RWPE1 (cell line): ENCODE measurements around the gene KLHL9.

ENCODE experiments used
- CTCF ChIA-PET: fragments of 350-600 bp; sonication (Branson Sonifier 250); formaldehyde crosslinking; extraction: SDS; loops from one replicate; lab custom pipeline; 2021; lab: Yijun Ruan, JAX
- POLR2A ChIA-PET: fragments of 400-600 bp; formaldehyde crosslinking; extraction: SDS; loops from one replicate; lab custom pipeline; 2020; ENCODE audit warnings: antibody characterized with exemption; ENCODE audit not compliant: low non-redundant PET; lab: Yijun Ruan, JAX
- DNase-seq: peaks from one replicate; pipeline ENCODE4 v3.0.0; 2012; ENCODE audit warnings: low spot score
- H3K27ac ChIP-seq: fragments of 450-650 bp; 2 replicates; pipeline ENCODE4 v1.5.1; 2017
- TF ChIP-seq, protein P1 (sequence below): fragments of 450-650 bp; conservative IDR thresholded peaks from 2 replicates; pipeline ENCODE4 v1.5.1; 2017; ENCODE audit warnings: low read depth, mild to moderate bottlenecking

Gene KLHL9

DNA sequence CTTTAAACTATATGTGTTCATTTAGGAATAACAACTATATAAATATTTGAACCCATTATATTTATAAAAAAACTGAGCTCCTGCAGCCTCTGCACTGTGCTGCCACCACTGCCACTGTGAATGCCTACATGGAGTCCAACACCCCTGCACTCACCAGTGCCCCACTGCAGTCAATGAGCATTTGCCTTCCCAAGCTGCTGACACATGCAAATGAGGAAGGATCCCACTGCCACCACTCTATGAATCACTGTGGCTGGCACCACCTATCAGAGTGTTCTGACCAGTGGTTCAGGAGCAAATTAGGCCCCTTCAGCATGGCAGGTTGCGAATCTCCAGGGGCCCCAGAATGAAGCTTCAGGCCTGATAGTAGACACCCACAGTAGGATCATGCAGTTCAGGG, 39.2 kb downstream of the KLHL9 start:
- ChIA-PET CTCF (no interaction called here), POLR2A (no interaction called here)
- H3K27ac ChIP-seq: no peak overlapping the region
- TF ChIP-seq, protein P1, sequence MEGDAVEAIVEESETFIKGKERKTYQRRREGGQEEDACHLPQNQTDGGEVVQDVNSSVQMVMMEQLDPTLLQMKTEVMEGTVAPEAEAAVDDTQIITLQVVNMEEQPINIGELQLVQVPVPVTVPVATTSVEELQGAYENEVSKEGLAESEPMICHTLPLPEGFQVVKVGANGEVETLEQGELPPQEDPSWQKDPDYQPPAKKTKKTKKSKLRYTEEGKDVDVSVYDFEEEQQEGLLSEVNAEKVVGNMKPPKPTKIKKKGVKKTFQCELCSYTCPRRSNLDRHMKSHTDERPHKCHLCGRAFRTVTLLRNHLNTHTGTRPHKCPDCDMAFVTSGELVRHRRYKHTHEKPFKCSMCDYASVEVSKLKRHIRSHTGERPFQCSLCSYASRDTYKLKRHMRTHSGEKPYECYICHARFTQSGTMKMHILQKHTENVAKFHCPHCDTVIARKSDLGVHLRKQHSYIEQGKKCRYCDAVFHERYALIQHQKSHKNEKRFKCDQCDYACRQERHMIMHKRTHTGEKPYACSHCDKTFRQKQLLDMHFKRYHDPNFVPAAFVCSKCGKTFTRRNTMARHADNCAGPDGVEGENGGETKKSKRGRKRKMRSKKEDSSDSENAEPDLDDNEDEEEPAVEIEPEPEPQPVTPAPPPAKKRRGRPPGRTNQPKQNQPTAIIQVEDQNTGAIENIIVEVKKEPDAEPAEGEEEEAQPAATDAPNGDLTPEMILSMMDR: no peak
- no peak for DNase-seq

DNA sequence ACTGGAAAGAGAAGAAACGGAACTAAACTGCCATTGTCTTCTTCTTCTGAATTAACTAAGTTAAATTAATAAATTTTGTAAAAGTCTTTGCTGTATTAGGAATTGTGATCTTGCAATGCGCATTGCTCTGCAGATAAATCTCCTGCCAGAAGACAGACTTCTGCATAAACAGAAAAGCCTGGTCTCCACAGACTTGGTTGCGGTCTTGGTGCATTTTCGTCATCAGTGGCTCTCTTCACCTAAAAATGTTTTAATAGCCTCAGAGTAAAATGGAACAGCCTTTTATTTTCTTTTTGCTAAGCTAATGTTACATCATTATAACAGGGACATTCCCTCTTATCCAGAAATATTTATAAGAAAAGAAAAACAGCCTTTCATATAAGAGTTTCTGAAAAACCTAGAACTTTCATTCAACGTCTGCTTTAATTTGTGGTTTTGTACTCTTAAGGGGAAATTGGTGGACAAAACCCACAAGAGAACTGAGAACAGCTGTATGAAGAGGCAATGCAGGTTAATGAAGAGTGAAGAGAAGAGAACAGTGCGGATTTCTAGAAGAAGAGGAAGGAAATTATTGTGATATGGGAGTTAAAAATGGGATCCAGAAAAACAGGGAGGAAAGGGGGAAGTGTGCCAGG, 40.2 kb downstream of the KLHL9 start:
- H3K27ac ChIP-seq: no peak overlapping the region
- DNase-seq: no peak
- ChIA-PET POLR2A (no interaction called here), CTCF (interaction anchor here (0.6 to 0.9 kb wide), 2 partner anchors 29 to 494 kb away, joined by 3 read pairs; no protein-coding TSS in a partner anchor)
- TF ChIP-seq, protein P1: no peak

DNA sequence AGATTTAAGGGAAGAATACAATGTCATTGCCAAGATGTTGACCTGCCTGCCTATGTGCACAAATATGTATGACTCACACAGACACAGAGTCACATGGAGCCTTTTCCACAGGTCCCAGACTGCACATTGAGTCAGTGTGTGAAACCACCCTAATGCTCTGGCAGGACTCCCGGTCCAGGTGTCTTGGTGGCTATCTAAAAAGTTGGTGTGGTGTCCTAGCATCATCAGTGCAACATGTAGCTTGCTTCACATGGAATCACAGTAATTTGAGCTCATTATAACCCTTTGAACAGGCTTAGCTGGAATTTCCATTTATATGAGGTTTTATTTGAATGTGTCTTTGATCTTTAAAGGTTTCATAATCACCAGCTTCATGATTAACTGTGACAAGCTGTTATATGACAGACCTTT, 40.8 kb downstream of the KLHL9 start:
- no peak overlapping the region for H3K27ac ChIP-seq
- TF ChIP-seq, protein P1: no peak
- ChIA-PET CTCF (interaction anchor here (0.9 to 1.5 kb wide), 2 partner anchors 29 to 41 kb away, joined by 3 to 4 read pairs; no protein-coding TSS in a partner anchor), POLR2A (no interaction called here)
- peak; percentile 69 for DNase-seq

DNA sequence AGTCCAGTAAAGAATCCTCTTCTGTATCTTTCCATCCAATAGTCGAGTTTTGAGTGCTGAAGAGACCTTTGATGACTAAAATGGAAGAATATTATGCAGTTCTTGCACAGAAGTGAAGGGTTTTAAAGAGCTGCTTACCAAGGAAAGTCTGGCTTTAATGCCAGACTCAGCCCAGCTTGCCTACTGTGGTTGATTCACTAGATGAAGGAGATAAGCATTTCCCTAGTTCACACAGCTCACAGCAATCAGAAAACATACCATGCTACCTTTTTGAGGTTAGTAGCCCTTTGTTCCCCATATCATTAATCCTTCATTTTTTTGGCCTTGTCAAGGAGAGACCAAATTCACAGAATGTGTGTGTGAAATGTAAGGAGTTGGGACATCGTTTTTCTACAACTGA, 45.4 kb downstream of the KLHL9 start:
- ChIA-PET CTCF (interaction anchor here (0.6 kb wide), 2 partner anchors 24 to 1518 kb away, joined by 3 to 5 read pairs; no protein-coding TSS in a partner anchor), POLR2A (no interaction called here)

DNA sequence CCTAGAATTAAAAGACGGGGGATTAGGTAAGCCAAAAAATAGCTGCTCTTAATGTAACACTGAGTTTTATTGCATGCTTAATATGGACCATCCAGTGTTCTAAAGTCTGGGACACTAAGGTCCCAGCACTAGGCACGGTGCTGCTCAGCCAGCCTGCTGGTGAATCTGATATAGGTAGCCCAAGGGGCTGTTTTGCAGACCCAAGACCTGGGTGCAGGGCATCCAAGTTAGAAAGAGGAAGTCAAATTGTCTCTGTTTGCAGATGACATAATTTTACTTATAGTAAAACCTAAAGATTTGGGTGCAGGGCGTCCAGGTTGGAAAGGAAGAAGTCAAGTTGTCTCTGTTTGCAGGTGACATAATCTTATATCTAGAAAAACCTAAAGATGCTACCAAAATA, 47.9 kb downstream of the KLHL9 start:
- no peak for DNase-seq
- no peak overlapping the region for H3K27ac ChIP-seq
- ChIA-PET CTCF (no interaction called here), POLR2A (no interaction called here)
- TF ChIP-seq, protein P1: no peak

More for the DNA sequence above, 45.4 kb downstream of the KLHL9 start:
- no peak for DNase-seq
- no peak overlapping the region for H3K27ac ChIP-seq
- TF ChIP-seq, protein P1: no peak

DNA sequence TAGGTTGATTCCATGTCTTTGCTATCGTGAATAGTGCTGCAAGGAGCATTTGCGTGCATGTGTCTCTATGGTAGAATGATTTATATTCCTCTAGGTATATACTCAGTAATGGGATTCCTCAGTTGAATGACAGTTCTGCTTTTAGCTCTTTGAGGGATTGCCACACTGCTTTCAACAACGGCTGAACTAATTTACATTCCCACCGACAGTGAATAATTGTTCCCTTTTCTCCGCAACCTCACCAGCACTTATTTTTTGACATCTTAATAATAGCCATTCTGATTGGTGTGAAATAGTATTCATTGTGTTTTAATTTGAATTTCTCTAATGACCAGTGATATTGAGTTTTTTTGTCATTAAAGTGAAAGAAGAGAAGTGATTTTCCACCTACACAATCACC, 48.5 kb downstream of the KLHL9 start:
- ChIA-PET CTCF (no interaction called here), POLR2A (no interaction called here)
- no peak overlapping the region for H3K27ac ChIP-seq
- TF ChIP-seq, protein P1: no peak
- no peak for DNase-seq
